WTC11 (cell line): ENCODE data around the gene SORL1. TPM values are rescaled to one million over a fixed set of nuclear protein-coding genes. Genes with fewer than 3 reads are reported as not detected.

ENCODE experiments used
- ATAC-seq: fragments of 200-7000 bp; cut with Tn5 transposase; 2 replicates; pipeline ENCODE4 v1.10.0; 2021; ENCODE audit warnings: mild to moderate bottlenecking, moderate library complexity
- CTCF ChIA-PET: fragments of 300-600 bp; sonication (Branson Sonifier 250); formaldehyde crosslinking; loops from one replicate; lab custom pipeline; 2021; ENCODE audit warnings: antibody characterized with exemption; lab: Charles Lee
- POLR2A ChIA-PET: fragments of 350-600 bp; sonication (Branson Sonifier 250); formaldehyde crosslinking; loops from one replicate; lab custom pipeline; 2021; ENCODE audit warnings: antibody characterized with exemption; lab: Charles Lee
- DNase-seq: peaks from one replicate; pipeline ENCODE4 v3.0.0; 2021; ENCODE audit warnings: low spot score
- H3K27ac Mint-ChIP-seq: 2 replicates; pipeline ENCODE4 v1.8.0; 2021; ENCODE audit warnings: mixed read lengths
- H3K27me3 Mint-ChIP-seq: 2 replicates; pipeline ENCODE4 v1.8.0; 2021; ENCODE audit warnings: low read depth, mild to moderate bottlenecking, moderate library complexity, mixed read lengths
- H3K36me3 Mint-ChIP-seq: 2 replicates; pipeline ENCODE4 v1.8.0; 2021; ENCODE audit warnings: mixed read lengths
- H3K4me1 Mint-ChIP-seq: 2 replicates; pipeline ENCODE4 v1.8.0; 2022; ENCODE audit warnings: mixed read lengths
- H3K4me3 Mint-ChIP-seq: 2 replicates; pipeline ENCODE4 v1.8.0; 2021; ENCODE audit warnings: mild to moderate bottlenecking, moderate library complexity, mixed read lengths
- H3K9me3 Mint-ChIP-seq: 2 replicates; pipeline ENCODE4 v1.8.0; 2021; ENCODE audit warnings: mixed read lengths
- CREM ChIP-seq: sonication (generic); formaldehyde crosslinking; IDR thresholded peaks from 2 replicates; pipeline ENCODE4 v1.8.1; 2022; ENCODE audit warnings: mild to moderate bottlenecking, missing genetic modification reagents, moderate library complexity
- ELF4 ChIP-seq: sonication (generic); formaldehyde crosslinking; IDR thresholded peaks from 2 replicates; pipeline ENCODE4 v1.8.1; 2022; ENCODE audit warnings: low read depth, mild to moderate bottlenecking, moderate library complexity, missing genetic modification reagents
- IRF2 ChIP-seq: sonication (generic); formaldehyde crosslinking; IDR thresholded peaks from 2 replicates; pipeline ENCODE4 v1.8.0; 2022; ENCODE audit warnings: low read depth, missing genetic modification reagents, borderline replicate concordance
- NFYB ChIP-seq: sonication (generic); formaldehyde crosslinking; conservative IDR thresholded peaks from 2 replicates; pipeline ENCODE4 v1.8.0; 2022; ENCODE audit warnings: low read depth, missing genetic modification reagents
- RORB ChIP-seq: fragments of 250-450 bp; sonication (Bioruptor Pico); IDR thresholded peaks from 2 replicates; pipeline ENCODE4 v1.9.0; 2021; ENCODE audit warnings: mild to moderate bottlenecking
- SP1 ChIP-seq: sonication (generic); formaldehyde crosslinking; conservative IDR thresholded peaks from 2 replicates; pipeline ENCODE4 v1.8.1; 2022; ENCODE audit warnings: missing genetic modification reagents
- ZNF219 ChIP-seq: sonication (generic); formaldehyde crosslinking; IDR thresholded peaks from 2 replicates; pipeline ENCODE4 v1.8.0; 2023; ENCODE audit warnings: missing genetic modification reagents, mild to moderate bottlenecking, borderline replicate concordance
- ZNF263 ChIP-seq: sonication (generic); formaldehyde crosslinking; IDR thresholded peaks from 2 replicates; pipeline ENCODE4 v1.8.1; 2022; ENCODE audit warnings: low read depth, mild to moderate bottlenecking, moderate library complexity, missing genetic modification reagents
- total RNA-seq: library from RNA; stranded (reverse); gene quantifications from 3 replicates; pipeline ENCODE4 v1.2.3, GENCODE V29; 2021
- TF ChIP-seq, protein P1 (sequence below): fragments of 200-600 bp; IDR thresholded peaks from 2 replicates; pipeline ENCODE4 v1.8.0; 2022; ENCODE audit warnings: antibody characterized with exemption
- TF ChIP-seq, protein P2 (sequence below): sonication (generic); formaldehyde crosslinking; IDR thresholded peaks from 2 replicates; pipeline ENCODE4 v1.8.0; 2022; ENCODE audit warnings: mild to moderate bottlenecking, missing genetic modification reagents
- TF ChIP-seq, protein P3 (sequence below): sonication (generic); formaldehyde crosslinking; IDR thresholded peaks from 2 replicates; pipeline ENCODE4 v1.8.1; 2023; ENCODE audit warnings: mild to moderate bottlenecking, missing genetic modification reagents, borderline replicate concordance
- TF ChIP-seq, protein P4 (sequence below): fragments of 250-450 bp; sonication (Bioruptor Pico); IDR thresholded peaks from 2 replicates; pipeline ENCODE4 v1.9.0; 2021; ENCODE audit warnings: mild to moderate bottlenecking
- TF ChIP-seq, protein P5 (sequence below): sonication (generic); formaldehyde crosslinking; IDR thresholded peaks from 2 replicates; pipeline ENCODE4 v1.8.1; 2022; ENCODE audit warnings: low read depth, missing genetic modification reagents, borderline replicate concordance

SORL1 gene
- total RNA-seq, 1 experiment from 2014 or later, result 87.1 TPM

DNA sequence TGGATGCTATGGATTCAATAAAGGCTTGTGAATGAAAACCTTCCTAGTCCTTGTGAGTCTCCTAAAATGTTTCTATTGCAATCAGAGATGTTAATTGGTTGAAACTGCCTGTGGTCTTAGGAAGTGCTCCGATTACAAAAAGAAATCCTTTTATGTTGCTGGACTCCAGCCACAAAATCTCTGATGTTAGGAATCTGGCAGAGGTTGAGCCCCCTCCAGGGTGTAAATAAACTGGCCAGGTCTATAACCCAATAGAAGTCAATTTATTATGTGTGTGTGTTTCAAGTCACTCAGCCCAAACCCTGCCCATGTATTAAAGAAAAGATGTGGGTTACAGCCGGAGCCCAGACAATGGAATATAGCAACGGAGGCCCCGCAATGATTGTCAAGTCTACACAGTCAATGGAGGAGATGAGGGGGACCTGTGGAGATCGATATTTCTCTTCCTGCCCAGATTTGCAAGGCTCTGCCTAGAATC, 218.7 kb downstream of the SORL1 start (continued):
- TF ChIP-seq, protein P1, sequence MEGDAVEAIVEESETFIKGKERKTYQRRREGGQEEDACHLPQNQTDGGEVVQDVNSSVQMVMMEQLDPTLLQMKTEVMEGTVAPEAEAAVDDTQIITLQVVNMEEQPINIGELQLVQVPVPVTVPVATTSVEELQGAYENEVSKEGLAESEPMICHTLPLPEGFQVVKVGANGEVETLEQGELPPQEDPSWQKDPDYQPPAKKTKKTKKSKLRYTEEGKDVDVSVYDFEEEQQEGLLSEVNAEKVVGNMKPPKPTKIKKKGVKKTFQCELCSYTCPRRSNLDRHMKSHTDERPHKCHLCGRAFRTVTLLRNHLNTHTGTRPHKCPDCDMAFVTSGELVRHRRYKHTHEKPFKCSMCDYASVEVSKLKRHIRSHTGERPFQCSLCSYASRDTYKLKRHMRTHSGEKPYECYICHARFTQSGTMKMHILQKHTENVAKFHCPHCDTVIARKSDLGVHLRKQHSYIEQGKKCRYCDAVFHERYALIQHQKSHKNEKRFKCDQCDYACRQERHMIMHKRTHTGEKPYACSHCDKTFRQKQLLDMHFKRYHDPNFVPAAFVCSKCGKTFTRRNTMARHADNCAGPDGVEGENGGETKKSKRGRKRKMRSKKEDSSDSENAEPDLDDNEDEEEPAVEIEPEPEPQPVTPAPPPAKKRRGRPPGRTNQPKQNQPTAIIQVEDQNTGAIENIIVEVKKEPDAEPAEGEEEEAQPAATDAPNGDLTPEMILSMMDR, result no peak

DNA sequence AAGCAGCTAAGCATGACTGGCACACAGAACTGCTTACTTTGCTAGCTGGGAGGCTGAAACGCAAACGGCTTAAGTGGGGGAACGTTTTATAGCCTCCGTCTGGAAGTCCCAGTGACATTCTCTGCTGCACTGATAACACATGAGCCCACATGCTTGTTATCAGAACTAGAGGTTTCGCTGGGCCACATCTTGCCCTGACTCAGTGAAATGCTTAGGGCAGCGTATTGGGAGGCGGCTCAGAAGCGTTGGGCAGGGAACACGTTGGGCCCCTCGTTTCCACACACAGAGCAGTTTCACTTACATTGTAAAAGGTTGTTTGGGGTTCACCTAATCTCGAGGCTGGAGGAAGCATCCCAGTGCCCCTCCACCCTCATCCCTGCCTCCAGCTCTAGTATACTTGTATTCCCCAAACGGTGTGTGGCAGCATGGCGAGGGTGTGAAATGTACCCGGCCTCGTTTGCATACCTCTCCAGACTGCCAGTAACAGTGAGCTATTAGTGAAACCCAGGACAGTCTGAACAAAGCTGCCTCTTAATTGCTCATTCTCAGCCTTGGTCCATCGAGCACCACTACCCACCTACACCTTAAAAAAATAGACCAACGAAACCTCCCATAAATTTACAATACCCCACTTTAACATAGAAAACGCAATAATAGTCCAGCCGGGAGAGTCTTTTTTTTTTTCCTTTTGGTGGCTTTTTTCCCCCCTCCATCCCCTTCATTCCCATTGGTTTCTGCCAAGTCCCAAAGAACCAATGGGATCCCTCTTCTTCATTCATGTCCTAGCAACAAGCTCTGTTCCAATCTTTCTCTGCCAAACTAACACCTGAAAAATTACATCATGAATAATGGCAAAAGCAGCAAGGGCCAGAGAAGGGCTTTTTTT, 219.4 kb downstream of the SORL1 start:
- Mint-ChIP-seq H3K4me1 (peaks cover 22% of the 10 kb centered on the region), H3K27me3 (no peaks in the 10 kb centered on the region; the same call in 1 of the 2 replicates), H3K4me3 (no peak overlapping the region), H3K36me3 (no peaks in the 10 kb centered on the region), H3K9me3 (peaks cover 18% of the 10 kb centered on the region), H3K27ac (no peak overlapping the region)
- POLR2A ChIA-PET, result interaction anchor here (0.6 kb wide), 1 partner anchor 814 kb away, joined by 3 read pairs; no protein-coding TSS in a partner anchor
- CTCF ChIA-PET, result interaction anchor here (0.7 kb wide), 1 partner anchor 1083 kb away, joined by 4 read pairs; no protein-coding TSS in a partner anchor
- ATAC-seq (peak; percentile 22; the same call in 1 of the 2 replicates), DNase-seq (no peak)
- TF ChIP-seq, protein P2, sequence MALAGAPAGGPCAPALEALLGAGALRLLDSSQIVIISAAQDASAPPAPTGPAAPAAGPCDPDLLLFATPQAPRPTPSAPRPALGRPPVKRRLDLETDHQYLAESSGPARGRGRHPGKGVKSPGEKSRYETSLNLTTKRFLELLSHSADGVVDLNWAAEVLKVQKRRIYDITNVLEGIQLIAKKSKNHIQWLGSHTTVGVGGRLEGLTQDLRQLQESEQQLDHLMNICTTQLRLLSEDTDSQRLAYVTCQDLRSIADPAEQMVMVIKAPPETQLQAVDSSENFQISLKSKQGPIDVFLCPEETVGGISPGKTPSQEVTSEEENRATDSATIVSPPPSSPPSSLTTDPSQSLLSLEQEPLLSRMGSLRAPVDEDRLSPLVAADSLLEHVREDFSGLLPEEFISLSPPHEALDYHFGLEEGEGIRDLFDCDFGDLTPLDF (CRISPR knock-in tag), result no peak
- peak; percentile 46; the same call in 1 of the 2 replicates for TF ChIP-seq NFYB (CRISPR knock-in tag)
- TF ChIP-seq, all 79 proteins: peak for 1

DNA sequence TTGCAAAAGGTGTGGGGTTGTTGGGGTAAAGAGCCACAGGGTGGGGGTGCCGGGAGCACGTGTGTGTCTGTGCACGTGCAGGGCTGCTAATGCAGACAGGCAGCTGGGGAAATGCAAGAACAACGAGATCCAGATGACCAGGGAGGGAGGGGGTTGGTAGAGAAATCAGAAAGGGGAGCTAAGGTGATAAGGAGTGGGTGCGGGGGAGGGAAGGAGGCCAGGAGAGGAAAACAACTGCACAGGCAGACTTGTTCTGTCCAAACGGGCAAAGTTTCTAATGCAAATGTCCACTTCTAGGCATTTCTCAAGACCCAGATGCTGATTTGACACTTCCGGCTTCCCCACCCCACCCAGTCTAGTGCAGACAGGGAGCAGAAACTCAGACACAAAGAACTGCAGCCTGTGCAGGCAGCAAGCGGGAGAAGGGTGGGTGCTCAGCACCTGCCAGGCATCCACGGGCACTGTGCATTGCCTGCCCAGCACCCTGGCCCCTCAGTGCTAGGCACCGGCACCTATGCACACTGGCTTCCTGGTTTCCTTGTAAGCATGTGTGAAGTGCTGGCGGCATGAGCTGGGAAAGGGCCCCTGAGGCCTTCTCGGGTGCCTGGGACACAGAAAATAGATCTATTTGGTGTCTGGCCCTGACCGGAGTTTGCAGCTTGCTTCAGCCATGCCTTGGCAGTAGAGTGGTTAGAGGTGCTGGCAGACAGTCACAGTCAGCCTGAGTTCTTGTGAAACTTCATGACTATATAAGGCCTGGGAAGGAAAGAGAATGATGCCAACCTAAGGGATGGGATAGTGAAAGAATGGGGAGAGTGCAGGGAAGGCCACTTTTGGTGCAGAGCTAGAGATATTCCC, 220.7 kb downstream of the SORL1 start:
- CTCF ChIA-PET, result interaction anchor here (0.9 kb wide), 1 partner anchor 18 kb away, joined by 3 read pairs; no protein-coding TSS in a partner anchor
- H3K27ac Mint-ChIP-seq, result no peak overlapping the region
- H3K9me3 Mint-ChIP-seq, result peaks cover 10% of the 10 kb centered on the region
- TF ChIP-seq ZNF219, result no peak
- TF ChIP-seq SP1 (CRISPR knock-in tag), result no peak
- TF ChIP-seq RORB (CRISPR knock-in tag), result no peak
- TF ChIP-seq CREM (CRISPR knock-in tag), result no peak
- TF ChIP-seq, protein P3, sequence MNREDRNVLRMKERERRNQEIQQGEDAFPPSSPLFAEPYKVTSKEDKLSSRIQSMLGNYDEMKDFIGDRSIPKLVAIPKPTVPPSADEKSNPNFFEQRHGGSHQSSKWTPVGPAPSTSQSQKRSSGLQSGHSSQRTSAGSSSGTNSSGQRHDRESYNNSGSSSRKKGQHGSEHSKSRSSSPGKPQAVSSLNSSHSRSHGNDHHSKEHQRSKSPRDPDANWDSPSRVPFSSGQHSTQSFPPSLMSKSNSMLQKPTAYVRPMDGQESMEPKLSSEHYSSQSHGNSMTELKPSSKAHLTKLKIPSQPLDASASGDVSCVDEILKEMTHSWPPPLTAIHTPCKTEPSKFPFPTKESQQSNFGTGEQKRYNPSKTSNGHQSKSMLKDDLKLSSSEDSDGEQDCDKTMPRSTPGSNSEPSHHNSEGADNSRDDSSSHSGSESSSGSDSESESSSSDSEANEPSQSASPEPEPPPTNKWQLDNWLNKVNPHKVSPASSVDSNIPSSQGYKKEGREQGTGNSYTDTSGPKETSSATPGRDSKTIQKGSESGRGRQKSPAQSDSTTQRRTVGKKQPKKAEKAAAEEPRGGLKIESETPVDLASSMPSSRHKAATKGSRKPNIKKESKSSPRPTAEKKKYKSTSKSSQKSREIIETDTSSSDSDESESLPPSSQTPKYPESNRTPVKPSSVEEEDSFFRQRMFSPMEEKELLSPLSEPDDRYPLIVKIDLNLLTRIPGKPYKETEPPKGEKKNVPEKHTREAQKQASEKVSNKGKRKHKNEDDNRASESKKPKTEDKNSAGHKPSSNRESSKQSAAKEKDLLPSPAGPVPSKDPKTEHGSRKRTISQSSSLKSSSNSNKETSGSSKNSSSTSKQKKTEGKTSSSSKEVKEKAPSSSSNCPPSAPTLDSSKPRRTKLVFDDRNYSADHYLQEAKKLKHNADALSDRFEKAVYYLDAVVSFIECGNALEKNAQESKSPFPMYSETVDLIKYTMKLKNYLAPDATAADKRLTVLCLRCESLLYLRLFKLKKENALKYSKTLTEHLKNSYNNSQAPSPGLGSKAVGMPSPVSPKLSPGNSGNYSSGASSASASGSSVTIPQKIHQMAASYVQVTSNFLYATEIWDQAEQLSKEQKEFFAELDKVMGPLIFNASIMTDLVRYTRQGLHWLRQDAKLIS (CRISPR knock-in tag), result no peak
- no peak for TF ChIP-seq ELF4 (CRISPR knock-in tag)
- no peak for TF ChIP-seq ZNF263 (CRISPR knock-in tag)
- TF ChIP-seq IRF2 (CRISPR knock-in tag), result no peak
- TF ChIP-seq, protein P4, sequence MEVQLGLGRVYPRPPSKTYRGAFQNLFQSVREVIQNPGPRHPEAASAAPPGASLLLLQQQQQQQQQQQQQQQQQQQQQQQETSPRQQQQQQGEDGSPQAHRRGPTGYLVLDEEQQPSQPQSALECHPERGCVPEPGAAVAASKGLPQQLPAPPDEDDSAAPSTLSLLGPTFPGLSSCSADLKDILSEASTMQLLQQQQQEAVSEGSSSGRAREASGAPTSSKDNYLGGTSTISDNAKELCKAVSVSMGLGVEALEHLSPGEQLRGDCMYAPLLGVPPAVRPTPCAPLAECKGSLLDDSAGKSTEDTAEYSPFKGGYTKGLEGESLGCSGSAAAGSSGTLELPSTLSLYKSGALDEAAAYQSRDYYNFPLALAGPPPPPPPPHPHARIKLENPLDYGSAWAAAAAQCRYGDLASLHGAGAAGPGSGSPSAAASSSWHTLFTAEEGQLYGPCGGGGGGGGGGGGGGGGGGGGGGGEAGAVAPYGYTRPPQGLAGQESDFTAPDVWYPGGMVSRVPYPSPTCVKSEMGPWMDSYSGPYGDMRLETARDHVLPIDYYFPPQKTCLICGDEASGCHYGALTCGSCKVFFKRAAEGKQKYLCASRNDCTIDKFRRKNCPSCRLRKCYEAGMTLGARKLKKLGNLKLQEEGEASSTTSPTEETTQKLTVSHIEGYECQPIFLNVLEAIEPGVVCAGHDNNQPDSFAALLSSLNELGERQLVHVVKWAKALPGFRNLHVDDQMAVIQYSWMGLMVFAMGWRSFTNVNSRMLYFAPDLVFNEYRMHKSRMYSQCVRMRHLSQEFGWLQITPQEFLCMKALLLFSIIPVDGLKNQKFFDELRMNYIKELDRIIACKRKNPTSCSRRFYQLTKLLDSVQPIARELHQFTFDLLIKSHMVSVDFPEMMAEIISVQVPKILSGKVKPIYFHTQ, result no peak
- TF ChIP-seq, protein P5, sequence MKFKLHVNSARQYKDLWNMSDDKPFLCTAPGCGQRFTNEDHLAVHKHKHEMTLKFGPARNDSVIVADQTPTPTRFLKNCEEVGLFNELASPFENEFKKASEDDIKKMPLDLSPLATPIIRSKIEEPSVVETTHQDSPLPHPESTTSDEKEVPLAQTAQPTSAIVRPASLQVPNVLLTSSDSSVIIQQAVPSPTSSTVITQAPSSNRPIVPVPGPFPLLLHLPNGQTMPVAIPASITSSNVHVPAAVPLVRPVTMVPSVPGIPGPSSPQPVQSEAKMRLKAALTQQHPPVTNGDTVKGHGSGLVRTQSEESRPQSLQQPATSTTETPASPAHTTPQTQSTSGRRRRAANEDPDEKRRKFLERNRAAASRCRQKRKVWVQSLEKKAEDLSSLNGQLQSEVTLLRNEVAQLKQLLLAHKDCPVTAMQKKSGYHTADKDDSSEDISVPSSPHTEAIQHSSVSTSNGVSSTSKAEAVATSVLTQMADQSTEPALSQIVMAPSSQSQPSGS, result no peak
- TF ChIP-seq, protein P1, result no peak

More for the DNA sequence above, 220.7 kb downstream of the SORL1 start:
- H3K36me3 Mint-ChIP-seq, result no peaks in the 10 kb centered on the region
- ATAC-seq, result no peak
- POLR2A ChIA-PET, result no interaction called here
- H3K27me3 Mint-ChIP-seq, result no peaks in the 10 kb centered on the region; the same call in 1 of the 2 replicates
- peaks cover 22% of the 10 kb centered on the region for H3K4me1 Mint-ChIP-seq
- no peak for DNase-seq
- H3K4me3 Mint-ChIP-seq, result no peak overlapping the region
